Middle frontal gyrus (tissue), 1 donor: Measurements from ENCODE around the gene LILRB5.
"Not testable (repeated sequence)": the region's sequence is repeated elsewhere in the genome, so short reads cannot be mapped to it uniquely, and the experiment has no call there.

Experiments used
- DNase-seq: peaks from one replicate; pipeline ENCODE4 v3.0.0-alpha.2; 2015; ENCODE audit warnings: low spot score; ENCODE audit errors: extremely low spot score

LILRB5 gene

DNA sequence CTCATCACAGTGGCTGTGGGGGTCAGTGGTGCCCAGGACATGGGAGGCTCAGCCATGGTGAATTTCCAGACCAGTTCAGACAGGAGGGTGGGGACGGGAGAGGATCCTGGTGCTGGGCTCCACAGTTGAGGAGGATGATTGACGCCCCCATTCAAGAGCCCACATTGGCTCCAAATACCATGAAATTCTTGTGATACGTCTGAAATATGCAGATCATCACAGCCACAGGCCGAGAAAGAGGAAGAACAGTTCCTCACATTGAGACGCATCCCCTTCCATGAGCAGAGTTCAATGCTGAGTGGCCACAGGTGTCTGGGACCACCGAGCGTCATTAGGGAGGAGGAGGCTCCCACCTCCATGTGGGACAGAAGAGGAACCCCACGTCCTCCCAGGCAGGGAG is 13.3 kb downstream of the LILRB5 start:
- not testable (repeated sequence) for DNase-seq

DNA sequence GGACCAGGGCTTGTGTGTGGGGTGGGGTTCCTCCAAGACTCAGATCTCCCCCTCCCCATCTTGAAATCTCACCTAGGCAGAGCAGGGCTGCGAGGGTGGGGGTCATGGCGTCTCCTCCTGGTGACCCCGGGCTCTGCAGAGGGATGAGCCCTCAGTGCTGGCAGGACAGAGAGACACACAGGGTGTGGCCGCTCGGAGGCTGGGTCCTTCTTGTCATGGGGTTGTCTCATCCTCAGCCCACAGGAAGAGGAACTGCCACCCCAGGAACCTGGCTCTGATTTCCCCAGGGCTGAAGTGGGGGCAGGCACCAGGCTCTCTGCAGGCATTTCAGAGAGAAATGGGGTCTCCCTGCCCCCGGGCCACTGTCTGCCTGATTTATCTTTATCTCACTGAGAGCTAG is 14.4 kb downstream of the LILRB5 start, which contains the start of gene LILRA6:
TSS of gene LILRA6 (minus strand) at position 145 of the 400 bp plus-strand sequence.
- DNase-seq = not testable (repeated sequence)

DNA sequence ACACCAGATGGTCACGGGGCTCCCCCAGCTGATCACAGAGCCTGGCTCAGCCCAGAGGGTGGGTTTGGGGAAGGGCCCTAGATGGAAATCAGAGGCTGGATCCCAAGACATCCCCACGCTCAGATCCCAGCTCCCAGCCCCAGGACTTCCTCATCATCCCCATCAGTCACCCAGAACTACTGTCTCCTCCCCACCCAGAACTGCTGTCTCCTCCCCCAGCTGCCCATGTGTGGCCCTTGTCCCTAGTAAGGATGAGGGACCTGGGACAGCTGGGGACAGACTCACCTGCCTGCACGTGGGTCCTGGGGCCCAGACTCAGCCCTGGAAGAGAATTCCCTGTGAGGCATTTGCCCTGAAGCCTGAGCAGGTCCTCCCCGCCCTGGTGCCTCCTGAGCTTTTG is 14.8 kb downstream of the LILRB5 start:
- not testable (repeated sequence) for DNase-seq

DNA sequence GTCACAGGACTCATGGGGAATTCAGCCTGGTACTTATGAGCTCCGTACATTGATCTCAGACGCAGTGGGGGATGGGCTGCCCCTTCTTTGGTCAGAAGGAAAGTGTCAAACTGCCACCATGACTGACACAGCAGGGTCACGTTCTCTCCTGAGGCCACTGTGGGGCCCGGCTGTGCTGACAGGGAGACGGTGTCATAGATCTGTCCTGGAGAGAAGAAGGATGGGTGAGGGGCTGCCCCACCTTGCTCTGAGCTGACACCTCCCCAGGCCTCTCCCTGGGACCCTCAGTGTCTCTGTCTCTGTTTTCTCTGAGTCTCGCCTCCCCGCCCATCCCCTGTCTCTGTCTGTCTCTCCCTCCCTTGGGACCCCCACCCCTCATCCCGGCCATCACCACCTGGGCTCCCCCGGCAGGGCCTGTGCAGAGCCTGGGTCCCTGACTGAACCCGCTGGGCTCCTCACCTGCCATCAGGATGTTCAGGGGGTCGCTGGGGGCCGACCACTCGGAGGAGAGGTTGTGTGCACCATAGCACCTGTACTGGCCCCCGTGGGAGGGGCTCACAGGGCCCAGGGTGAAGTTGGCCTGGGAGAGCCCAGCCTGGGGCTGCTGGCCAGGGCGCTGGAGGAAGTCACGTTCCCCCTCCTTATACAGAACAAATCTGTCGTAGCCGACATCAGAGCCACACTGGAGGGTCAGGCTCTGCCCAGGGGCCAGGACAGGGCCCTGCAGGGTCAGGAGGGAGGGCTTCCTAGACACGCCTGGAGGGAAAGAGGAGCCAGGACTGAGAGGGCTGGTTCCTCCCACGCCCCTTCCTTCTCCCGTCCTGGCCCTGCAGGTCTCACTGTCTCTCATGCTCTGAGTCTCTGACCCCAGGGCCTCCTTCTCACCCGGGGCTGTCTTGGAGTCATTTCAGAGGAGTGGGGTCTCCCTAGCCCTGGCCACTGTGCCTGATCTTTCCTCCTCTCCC is 16.4 kb downstream of the LILRB5 start:
- DNase-seq = not testable (repeated sequence)

DNA sequence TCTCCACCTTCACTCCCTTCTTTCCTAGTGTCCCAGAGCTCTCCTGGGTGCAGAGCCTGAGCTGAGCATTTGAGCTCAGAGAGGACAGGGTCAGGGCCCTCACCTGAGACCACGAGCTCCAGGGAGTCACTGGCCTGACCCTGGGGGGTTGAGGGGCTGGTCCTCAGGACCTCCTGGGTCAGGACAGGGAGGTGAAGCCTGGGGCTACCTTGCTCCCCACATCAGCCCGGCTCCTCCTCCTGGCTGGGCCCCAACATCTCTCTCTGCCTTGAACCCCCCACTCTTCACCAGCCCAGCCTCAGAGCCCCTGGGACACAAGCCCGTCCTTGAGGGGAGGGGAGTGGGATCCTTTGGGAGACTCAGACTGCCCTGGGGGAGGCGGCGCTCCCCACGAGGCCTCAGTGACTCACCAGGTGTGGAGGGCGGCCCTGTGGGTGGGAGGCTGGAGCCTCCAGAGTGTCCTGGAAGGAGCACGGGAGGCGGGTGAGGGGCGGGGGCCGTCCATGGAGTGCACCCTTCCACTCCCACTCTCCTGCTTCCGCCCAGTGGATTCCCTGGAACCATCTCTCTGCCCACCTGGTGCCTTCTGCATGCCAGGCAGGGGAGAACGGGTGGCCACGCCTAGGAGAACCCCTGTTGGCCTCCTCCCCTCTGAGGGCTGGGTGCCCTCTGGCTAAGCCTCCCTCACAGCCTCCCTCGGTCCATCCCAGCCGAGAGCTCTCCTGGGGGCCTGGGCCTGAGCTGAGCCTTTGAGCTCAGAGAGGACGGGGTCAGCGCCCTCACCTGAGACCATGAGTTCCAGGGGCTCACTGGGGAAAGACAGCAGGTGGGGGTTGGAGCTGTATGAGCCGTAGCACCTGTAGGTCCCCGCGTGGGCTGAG is 17.3 kb downstream of the LILRB5 start:
- not testable (repeated sequence) for DNase-seq

DNA sequence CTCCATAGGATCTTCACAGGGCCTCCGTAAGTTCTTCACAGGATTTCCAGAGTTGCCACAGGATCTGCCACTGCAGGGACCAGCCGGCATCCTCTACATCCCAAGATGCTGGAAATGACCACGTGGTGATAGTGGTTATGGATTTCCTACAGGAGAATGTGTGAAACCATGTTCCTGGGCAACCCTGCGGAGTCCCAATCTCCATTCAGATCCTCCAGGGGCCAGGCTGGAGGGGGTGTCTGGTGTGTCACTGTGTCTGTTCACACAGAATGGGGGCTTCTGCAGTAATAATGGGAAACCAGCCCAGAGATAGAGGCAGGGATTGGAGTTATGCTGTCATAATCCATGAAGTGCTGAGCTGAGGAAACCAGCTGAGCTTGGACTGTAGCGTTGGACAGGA is 23.1 kb downstream of the LILRB5 start:
- DNase-seq = no peak

DNA sequence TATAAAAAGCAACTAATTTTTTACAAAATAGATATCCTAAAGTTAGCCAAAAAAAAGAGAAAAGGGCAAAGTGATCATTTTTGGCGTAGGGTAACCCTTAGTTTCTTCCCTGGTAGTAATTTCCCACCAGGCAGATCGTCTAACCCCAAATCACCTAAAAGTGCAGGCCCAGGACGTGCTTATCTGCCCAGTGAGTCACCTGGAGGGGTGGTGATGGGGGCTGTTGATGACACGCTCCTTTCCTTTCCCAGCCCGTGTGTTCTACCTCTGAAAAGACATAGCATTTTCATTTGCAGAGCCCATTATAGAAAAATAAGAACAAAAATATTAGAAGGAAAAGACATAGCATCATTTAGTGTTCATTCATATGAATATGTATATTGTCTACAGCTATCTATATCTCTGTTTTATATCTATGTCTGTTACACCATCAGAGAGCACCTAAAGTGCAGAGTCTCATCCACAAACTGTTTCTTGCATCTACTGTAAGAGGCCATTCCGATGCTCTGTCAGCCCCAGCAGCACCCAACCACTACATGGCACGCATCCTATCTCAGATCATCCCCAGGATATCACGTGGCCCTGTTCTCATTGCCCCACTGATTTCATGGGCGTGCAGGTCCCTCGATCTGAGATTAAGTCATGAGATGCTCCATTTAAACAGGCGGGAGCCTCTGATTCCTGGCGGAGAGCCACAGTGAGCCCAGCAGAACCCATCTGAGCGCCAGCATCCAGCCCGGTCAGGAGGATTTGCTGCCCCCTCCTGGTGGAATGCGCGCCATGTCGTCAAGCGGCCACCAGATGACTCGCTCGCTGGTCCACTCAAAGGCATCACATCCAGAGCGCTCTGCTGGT is 25.8 kb downstream of the LILRB5 start:
- DNase-seq = peak; percentile 76

DNA sequence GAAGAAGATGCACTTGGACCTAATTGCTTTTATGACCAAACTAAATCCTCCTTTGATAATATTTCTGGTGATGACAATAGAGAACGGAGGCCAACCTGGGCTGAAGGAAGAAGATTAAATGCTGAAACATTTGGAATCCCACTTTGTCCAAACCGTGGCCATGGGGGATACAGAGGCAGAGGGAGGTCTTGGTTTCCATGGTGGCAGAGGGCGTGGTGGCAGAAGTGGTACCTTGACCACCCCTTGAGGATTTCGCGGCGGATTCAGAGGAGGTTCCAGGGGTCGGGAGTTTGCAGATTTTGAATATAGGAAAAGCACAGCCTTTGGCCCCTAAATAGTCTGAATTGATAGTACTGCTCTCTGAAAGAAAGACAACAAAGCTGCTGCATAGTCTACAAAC is 27.0 kb downstream of the LILRB5 start:
- no peak for DNase-seq

DNA sequence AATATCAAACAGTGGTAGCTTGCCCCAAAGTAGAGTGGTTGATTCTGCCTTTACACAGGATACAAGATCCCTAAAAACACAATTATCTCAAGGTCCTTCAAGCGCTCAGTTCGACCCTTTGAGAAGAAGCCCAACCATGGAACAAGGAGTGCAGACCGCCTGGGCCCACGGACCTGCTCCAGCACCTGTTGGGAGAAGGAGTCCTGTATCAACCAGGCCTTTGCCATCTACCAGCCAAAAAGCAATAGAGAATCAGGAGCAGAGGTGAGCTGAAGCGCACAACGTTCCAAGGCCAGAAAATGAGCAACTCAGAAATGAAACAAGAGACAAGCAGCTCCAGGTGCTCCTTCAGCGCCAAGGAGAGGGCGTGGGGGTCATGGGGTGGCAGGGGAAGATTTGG is 27.9 kb downstream of the LILRB5 start:
- no peak for DNase-seq

DNA sequence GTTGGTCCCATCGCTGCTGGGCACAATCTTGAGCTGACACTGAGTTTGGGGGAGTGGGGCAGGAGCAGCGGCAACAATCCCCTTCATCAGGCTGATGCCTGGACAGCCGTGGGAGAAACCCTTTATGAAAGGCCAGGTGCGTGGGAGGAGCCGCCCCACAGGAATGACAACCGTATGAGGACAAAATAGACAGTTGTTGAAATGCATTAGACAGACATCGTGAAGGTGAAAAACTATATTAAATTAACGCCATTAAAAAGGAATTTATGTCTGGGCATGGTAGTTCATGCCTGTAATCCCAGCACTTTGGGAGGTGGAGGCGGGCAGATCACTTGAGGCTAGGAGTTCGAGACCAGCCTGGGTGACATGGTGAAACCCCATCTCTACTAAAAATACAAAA is 32.5 kb downstream of the LILRB5 start:
- not testable (repeated sequence) for DNase-seq

DNA sequence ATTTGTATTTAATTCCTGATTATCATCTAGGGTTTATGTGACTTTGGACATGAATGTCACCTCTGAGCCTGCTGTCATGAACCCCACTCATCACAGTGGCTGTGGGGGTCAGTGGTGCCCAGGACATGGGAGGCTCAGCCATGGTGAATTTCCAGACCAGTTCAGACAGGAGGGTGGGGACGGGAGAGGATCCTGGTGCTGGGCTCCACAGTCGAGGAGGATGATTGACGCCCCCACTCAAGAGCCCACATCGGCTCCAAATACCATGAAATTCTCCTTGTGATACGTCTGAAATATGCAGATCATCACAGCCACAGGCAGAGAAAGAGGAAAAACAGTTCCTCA is 33.2 kb downstream of the LILRB5 start:
- DNase-seq = not testable (repeated sequence)

DNA sequence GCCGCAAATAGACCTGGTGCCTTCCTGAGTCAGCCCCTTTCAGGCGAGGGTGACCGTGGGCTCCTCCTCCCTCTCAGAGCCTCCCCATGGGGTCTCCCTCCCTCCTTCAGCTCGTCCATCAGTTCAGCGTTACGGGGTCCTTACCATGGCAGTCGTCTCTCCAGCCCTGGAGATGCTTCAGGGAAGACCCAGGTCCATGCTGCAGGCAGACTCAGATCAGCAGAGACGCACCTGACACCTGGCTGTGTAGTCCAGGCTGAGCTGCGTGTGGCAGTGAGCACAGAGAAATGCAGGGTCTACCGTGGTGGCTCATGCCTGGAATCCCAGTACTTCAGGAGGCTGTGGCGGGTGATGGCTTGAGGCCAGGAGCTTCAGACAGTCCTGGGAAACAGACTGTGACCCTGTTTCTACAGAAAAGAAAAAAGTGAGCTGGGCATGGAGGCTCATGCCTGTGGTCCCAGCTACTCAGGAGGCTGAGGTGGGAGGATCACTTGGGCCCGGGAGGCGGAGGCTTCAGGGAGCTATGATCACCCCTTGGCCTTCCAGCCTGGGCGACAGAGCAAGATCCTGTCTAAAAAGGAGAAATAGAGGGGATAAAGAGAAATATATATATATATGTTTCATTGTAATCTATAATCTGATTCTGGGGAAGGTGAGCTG is 33.7 kb downstream of the LILRB5 start:
- DNase-seq = not testable (repeated sequence)

DNA sequence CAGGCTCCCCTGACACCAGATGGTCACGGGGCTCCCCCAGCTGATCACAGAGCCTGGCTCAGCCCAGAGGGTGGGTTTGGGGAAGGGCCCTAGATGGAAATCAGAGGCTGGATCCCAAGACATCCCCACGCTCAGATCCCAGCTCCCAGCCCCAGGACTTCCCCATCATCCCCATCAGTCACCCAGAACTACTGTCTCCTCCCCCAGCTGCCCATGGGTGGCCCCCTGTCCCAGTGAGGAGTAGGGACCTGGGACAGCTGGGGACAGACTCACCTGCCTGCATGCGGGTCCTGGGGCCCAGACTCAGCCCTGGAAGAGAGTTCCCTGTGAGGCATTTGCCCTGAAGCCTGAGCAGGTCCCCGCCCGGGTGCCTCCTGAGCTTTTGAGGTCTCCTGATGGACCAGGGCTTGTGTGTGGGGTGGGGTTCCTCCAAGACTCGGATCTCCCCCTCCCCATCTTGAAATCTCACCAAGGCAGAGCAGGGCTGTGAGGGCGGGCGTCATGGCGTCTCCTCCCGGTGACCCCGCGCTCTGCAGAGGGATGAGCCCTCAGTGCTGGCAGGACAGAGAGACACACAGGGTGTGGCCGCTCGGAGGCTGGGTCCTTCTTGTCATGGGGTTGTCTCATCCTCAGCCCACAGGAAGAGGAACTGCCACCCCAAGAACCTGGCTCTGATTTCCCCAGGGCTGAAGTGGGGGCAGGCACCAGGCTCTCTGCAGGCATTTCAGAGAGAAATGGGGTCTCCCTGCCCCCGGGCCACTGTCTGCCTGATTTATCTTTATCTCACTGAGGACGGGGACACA is 34.4 kb downstream of the LILRB5 start, which contains the start of gene LILRB3:
TSS of gene LILRB3 (minus strand) at position 534 of the 803 bp plus-strand sequence. CDS start at position 503, 31 bp downstream.
- not testable (repeated sequence) for DNase-seq

DNA sequence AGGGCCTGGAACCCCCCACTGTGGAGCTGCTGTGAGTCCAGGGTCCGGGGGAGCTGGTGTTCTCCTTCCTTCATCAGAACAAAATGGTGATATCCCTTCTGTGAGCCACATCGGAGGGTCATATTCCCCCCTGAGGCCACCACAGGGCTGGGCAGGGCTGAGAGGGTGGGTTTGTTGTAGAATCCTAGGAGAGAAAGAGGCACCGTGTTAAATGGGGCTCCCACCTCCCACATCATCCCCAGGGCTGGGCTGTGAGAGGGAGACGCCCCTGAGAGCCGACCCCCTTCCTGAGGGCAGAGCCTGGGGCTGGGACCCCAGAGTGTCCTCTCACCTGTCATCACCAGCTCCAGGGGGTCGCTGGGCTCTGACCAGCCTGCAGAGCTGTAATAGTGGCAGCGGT is 35.1 kb downstream of the LILRB5 start:
- not testable (repeated sequence) for DNase-seq

DNA sequence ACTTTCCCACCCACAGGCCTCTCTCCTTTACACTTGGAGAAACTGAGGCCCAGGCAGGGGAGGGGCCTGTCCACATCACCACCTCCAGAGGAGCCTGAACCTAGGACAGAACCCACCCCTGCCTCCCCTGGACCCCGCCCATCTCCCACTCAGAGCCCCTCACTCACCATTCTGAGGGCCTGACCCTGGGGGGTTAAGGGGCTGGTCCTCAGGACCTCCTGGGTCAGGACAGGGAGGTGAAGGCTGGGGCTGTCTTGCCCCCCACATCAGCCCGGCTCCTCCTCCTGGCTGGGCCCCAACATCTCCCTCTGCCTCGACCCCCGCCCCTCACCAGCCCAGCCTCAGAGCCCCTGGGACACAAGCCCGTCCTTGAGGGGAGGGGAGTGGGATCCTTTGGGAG is 37.4 kb downstream of the LILRB5 start:
- DNase-seq = not testable (repeated sequence)

DNA sequence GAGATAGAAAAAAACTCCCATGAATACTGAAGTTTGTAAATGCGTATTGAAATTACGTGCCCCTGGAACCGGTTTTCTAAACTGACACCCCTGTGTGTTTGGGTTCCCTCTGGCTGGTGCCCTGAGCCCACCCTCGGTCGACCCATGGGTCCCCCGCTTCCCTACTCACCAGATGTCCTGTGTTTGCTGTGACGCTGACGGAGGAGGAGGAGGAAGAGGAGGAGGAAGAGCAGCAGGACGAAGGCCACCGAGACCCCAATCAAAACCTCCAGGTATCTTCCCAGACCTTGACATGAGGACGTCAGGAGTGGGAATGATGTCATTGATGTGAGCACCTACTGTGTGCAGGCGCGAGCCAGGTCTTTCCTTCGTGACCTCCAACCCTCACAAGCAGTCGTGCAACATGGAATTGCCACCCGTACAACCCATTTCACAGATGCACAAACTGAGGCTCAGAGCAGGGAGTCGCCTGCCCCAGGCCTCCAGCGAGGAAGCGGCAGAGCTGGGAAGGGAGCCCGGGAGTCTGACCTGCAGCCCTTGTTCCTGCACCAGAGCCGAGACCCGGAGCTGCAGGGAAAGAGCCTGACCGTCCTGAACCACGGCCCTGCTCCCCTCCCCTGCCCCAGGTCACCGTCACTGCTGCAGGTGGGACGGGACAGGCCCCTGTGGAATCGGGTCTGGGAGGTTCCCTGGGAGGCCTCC is 38.0 kb downstream of the LILRB5 start:
- DNase-seq = no peak

DNA sequence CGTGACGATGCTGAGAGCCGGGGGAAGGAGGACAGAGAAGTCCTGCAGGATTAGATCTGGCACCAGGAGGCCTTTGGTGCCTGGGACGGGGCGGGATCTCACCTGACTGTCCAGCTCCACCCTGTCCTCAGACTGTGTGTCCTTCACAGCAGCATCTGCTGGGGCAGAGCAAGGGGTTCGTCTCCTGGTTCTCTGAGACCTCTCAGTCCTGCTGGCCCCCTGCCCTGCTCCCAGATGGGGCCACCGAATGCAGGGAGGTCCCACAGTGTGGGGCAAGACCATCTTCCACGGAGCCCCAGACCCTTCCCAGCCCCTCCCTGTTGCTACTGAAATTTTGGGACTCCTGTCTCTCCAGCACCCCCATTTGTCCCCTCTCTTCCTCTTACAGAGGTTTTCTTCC is 38.8 kb downstream of the LILRB5 start:
- no peak for DNase-seq

DNA sequence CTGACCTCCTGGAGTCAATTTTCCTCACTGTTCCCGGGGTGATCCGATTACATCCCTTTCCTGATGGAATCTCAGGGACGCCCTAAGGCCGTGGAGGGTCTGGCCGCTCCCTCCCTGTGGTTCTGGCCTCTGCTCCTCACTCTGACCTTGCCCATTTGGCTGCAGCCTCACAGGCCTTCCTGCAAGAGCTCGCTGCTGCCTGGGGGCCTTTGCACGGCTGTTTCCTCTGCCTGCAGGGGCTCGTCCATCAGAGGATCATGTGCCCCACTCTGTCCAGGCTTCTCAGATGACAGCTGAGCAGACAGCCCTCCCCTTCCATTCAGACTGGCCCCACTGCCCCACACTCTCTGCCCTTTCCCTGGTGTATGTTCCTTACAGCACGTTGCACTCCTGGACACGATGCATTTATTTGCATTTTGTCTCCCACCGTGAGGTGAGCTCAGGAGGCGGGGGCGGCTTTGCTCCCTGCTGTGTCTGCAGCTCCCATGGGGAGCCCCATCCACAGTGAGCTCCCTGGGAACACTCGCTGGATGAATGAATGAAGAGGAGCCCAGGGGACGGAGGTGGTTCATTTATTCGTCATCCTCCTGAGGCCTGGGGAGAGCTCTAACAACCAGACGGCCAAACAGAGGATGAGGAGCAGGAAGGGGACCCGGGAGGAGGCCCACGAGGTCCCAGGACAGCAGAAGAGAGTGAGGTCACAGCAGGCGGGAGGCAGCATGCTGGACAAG is 39.4 kb downstream of the LILRB5 start:
- DNase-seq = not testable (repeated sequence)
